Embryonic facial prominence (tissue), 1 donor: ENCODE measurements around the gene FKBP6.
"Not testable (repeated sequence)": the region's sequence is repeated elsewhere in the genome, so short reads cannot be mapped to it uniquely, and the experiment has no call there.

Source experiments
- DNase-seq: peaks from one replicate; pipeline ENCODE4 v3.0.0-alpha.2; 2016; ENCODE audit errors: extremely low spot score

Gene FKBP6

DNA sequence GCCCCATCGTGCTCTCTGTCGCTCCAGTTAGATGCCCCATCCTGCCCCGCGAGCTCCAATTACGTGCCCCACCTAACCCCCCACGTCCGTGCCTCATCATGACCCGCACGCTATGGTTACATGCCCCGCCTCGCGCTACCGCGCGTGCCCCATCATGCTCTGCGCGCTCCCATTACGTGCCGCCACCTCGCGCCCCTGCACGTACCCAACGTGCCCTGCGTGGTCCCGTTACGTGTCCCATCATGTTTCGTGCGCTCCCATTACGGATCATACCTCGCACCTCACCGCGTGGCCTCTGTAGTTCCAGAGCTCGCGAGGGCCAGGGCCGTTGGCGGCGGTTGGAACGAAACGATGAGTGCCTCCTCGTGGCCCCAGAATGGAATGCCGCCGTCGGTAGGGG is at the start of gene FKBP6, which contains the start of gene TRIM50:
TSS of gene FKBP6 (plus strand) at position 240 of the 400 bp plus-strand sequence. CDS start 268 bp downstream, outside the sequence.
TSS of gene TRIM50 (minus strand) at position 161 of the 400 bp plus-strand sequence. CDS start 3,295 bp downstream, outside the sequence.
- not testable (repeated sequence) for DNase-seq

- DNase-seq = not testable (repeated sequence)
Measured at GRCh38 chr7:73297235-73297634, 30.7 kb upstream of the FKBP6 start.

DNA sequence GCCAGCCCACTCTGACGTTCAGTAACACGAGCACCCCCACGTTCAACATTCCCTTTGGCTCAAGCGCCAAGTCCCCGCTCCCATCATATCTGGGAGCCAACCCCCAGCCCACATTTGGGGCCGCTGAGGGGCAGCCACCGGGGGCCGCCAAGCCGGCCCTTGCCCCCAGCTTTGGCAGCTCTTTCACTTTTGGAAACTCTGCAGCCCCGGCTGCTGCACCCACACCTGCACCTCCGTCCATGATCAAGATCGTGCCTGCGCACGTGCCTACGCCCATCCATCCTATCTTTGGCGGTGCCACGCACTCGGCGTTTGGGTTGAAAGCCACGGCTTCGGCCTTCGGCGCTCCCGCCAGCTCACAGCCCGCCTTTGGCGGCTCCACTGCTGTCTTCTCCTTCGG is 30.3 kb upstream of the FKBP6 start:
- DNase-seq = not testable (repeated sequence)

- not testable (repeated sequence) for DNase-seq
Measured at GRCh38 chr7:73299812-73300211, 28.1 kb upstream of the FKBP6 start.

- DNase-seq = not testable (repeated sequence)
Measured at GRCh38 chr7:73301108-73301507, 26.9 kb upstream of the FKBP6 start.

DNA sequence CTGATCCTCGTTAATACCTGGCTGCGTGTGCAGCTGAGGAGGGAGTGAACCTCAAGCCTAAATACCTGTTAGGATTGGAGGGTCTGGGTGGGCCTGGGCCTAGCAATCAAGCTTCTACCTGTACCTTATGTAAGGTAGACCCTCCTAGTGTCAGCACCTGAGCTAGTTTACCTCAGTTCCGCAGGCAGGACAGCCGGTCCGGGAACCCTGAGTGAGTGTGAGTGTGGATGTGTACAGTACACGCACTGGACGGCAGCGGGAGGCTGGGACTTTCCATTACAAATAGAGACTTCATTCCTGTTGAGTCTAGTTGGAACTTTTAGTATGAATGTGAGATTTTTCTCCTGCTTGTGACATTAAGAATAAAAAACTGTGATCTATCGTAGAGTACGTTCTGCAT is 25.1 kb upstream of the FKBP6 start:
- not testable (repeated sequence) for DNase-seq

DNA sequence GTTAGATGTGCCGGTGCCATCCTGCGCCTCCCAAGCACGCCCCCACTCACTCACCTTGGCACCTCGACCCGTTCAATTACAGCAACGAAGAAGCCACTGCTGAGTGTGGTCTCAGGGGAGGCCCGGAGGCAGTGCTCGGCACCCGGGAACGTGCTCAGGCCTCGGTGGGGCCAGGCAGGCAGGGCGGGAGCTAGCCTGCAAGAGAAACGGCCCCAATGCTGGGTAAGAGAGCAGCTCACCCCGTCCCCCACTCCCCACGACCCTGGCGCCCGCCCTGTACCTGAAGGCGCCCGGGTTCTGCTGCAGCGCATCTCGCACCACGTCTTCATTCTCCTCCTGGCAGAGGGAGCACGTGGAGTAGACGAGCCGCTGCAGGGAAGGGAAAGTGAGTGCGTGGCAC is 24.4 kb upstream of the FKBP6 start:
- no peak for DNase-seq

DNA sequence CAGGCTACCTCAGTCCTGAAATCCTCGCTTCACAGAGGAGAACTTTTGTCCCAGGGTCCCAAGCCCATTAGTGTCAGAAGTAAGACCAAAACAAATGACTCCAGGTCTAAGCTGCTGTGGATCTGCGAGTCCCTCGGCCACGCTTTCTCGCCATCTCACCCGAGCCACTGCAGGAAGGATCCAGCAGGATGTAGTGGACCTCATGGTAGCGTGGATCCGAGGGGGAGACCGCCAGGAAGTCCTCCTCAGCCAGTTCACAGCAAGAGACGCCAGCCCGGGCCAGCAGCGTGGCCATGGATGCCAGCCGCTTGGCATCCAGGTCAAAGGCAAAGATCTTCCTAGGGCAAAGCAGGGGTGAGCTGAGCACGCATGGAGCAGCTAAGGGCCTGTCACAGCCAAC is 23.9 kb upstream of the FKBP6 start:
- no peak for DNase-seq

DNA sequence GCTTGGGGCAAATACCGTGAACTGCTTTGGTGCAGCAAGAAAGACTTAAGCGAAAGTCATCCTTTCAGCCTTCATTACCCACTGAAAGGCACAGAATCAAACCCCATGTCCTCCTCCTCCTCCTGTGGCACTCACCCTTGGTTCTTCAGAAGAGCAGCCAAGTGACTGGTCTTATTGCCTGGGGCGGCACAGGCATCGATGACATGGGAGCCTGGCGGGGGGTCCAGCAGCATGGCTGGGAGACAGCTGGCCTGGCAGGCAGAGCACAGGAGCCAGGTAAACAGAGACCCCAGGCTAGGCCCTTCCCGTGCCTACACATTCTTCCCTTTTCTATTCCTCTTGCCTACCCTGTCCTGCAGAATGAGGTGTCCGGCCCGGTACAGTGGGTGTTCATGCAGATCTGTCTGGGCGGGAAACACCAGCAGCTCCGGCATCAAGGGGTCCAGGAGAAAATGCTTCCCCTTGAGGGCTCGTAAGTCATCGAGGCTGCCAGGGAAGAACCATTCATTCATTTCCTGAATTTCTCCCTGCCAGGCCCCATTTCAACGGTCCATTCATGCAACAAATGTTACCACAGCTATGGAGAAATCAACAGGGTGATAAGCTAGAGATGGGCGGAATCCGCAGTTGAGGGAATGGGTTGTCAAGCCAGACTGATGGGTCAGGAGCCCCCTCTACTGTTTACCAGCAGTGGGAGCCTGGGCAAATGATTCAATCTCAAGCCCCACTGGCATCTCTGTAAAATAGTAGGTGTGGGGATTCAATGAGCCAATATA is 23.2 kb upstream of the FKBP6 start:
- DNase-seq = not testable (repeated sequence)

GRCh38 chr7:73307436-73307835 is 20.5 kb upstream of the FKBP6 start:
- no peak for DNase-seq

DNA sequence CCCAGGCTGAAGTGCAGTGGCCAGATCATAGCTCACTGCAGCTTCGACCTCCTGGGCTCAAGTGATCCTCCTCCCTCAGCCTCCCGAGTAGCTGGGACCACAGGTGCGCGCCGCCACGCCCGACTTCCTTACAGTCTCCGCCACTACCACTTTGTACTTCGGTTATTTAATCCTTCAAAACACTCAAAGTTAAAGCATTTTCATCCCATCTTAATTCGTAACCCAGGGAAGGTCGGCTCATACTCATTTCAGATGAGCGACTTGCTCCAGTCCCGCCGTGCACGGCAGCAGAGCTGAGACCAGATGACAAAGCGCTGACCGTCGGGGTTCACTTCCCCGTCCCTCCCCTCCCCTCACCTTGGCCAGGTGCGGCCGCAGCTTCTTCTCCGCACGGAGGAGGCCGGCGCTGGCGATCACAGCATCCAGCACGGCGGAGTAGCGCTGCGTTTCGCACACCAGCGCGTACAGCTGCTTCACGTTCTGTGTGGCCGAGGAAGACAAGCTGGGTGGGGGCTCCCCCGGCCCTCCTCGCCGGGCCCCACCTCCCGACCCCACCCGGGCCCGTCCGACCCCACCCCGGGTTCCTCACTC is 19.8 kb upstream of the FKBP6 start:
- no peak for DNase-seq

GRCh38 chr7:73308665-73309214 is 19.2 kb upstream of the FKBP6 start, which contains the start of gene NSUN5:
NSUN5 (minus strand) TSS chr7:73308826; CDS start chr7:73308790, 36 bp downstream.
- DNase-seq = no peak

- DNase-seq = not testable (repeated sequence)
Measured at GRCh38 chr7:73311421-73311820, 16.5 kb upstream of the FKBP6 start.

DNA sequence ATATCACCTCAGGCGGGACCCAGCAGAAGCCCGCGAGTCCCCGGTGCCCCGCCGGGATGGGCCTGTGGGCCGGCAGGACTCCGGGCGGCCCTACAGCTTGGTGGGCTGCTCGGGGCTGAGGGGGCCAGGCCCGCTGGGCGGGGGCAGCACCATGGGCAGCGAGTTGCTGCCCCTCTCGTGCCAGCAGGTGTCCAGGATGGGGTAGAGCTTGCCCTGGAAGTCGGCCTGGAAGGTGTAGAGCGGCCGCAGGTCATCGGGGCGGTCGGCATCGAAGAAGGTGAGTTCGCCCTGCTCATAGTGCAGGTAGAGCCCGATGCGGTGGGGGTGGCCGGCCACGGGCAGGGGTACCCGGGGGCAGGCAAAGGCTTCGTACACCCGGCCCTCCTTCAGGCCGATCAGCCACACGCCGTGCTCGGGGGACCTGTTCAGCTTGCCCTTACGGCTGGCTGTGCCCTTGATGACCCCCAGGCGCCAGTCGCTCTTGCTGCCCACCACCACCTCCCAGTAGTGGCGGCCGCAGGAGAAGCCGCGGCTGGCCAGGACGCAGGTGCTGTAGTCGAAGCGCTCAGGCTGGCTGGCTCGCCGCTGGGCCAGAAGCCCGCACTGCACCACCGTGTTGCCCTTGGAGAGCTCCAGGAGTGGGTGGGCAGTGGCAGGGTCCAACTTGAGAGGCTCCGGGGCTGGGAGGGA is 15.0 kb upstream of the FKBP6 start:
- DNase-seq = no peak

GRCh38 chr7:73313521-73313906 is 14.4 kb upstream of the FKBP6 start:
- no peak for DNase-seq

- DNase-seq = no peak
Measured at GRCh38 chr7:73314271-73314670, 13.7 kb upstream of the FKBP6 start.

DNA sequence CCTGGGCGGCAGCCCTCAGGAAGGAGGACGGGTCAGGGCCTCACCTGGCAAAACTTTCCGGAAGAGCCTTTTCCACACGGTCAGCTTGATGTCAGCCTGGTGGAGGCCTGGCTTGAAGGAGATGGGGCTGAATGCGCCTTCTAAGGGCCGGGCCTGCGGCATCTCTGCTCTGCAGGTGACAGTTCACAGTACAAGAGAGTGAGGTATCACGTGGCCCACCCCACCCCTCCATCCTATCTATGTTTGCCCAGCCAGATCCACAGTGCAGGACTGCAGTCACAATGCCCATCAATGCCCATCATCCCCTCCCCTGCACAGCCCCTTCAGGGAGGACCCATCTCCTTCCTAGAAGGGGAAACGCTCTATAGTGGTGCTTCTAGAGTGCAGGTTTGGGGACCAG is 11.4 kb upstream of the FKBP6 start:
- no peak for DNase-seq

DNA sequence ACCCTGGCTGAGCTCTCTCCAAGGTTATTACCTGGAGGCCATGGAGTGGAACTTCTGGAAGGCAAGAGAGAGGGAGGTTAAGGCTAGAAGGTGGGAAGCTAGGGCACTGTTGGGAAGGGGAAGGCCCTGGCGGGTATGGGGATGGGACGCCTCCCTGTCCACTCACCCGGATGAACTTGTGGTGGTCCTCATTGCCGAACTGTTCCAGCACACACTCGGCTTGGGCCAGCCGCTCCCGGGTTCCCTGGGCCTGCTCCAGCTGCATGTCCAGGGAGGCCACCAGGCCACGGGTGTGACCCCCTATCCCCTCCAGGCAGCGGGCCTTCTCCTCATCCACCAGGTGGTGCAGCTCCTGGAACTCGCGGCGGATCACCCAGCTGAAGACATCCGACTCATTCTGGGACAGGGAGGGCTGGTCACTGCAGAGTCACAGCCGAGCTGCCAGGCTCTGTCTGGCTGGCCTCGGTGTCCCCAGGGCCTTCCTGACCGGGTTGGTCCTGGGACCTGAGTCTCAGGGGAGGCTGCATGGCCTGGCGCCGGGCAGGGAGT is 9.2 kb upstream of the FKBP6 start:
- not testable (repeated sequence) for DNase-seq

GRCh38 chr7:73319541-73319940 is 8.4 kb upstream of the FKBP6 start:
- not testable (repeated sequence) for DNase-seq

DNA sequence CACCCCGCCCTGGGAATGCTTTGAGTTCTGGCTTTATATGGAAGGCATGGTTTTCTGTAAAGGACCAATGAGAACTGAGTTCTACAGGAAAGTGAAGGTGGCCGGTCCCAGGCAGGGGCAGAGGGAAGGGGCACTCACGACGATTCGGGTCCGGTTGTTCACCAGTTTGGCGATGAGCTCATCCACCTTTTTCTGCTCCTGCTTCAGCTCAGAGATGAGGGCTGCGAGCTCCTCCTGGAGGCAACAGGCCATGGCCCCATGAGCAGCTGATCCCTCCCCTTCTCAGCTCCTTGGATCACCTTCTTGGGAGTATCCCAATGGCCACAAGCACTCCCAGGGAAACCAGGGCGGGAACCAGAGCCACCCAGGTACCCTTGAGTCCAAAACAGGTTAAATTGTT is 8.0 kb upstream of the FKBP6 start:
- not testable (repeated sequence) for DNase-seq

DNA sequence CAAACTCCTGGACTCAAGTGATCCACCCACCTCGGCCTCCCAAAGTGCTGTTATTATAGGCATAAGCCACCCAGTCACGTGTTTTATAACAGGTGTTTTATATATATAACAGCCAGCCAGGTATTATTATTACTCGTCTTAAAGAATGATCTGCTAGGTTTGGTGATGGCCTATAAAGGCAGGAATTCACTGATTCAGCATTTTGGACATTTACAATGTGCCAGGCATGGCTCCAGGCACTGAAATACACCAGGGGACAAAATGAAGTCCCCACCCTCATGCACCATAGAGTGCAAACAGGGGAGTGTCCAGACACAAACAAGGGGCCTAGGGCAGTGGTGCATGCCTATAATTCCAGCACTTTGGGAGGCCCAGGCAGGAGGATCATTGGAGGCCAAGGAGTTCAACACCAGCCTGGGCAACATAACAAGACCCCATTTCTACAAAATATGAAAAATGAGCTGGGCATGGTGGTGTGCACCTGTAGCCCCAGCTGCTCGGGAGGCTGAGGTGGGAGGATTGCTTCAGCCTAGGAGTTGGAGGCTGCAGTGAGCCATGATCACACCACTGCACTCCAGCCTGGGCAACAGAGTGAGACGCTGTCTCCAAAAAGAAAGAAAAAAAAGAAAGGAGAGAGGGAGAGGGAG is 4.4 kb upstream of the FKBP6 start:
- not testable (repeated sequence) for DNase-seq
